HepG2 (cell line): ENCODE data around the gene KLHL3. TPM values are rescaled to one million over a fixed set of nuclear protein-coding genes. Genes with fewer than 3 reads are reported as not detected.
A peak's percentile ranks its signal among the peaks of the same experiment; 100 is the strongest.

Source experiments
- ATAC-seq: fragments of 200-7000 bp; cut with Tn5 transposase; 3 replicates; pipeline ENCODE4 v1.9.1; 2020; ENCODE audit warnings: mild to moderate bottlenecking, moderate library complexity
- BruUV-seq: library from RNA; stranded (reverse); fragments of 400-500 nt; replicated peaks from 2 replicates; lab custom pipeline; 2021; lab: Mats Ljungman, UMichigan
- CTCF ChIA-PET: fragments of 300-600 bp; formaldehyde crosslinking; extraction: SDS; loops from one replicate; lab custom pipeline; 2021; ENCODE audit warnings: low total read pairs, inconsistent platforms, low intra/inter-chr PET ratio; lab: Yijun Ruan, JAX
- POLR2A ChIA-PET: fragments of 350-600 bp; sonication (Branson Sonifier 250); formaldehyde crosslinking; loops from one replicate; lab custom pipeline; 2020; ENCODE audit warnings: antibody characterized with exemption, inconsistent platforms; lab: Yijun Ruan, JAX
- DNase-seq: peaks from one replicate; pipeline ENCODE4 v3.0.0-alpha.2; 2015; ENCODE audit warnings: low spot score
- FAIRE-seq: peaks from 3 replicates; lab custom pipeline; 2011; peaks lifted over from hg19 to GRCh38; lab: Jason Lieb, UNC
- H2AFZ ChIP-seq: one replicate; pipeline ENCODE4 v1.6.1; 2011; ENCODE audit warnings: low read length, inconsistent platforms
- H3K27ac ChIP-seq: fragments of 300-600 bp; 3 replicates; pipeline ENCODE4 v1.8.0; 2011; ENCODE audit warnings: mixed run types, mild to moderate bottlenecking, mixed read lengths, low read length, inconsistent platforms; ENCODE audit not compliant: insufficient read depth; ENCODE audit errors: extremely low read length
- H3K27me3 ChIP-seq, 2 experiments: fragments of 200-600 bp in 1 of 2; 2 replicates in 1 of 2; 3 replicates in 1 of 2; pipeline versions ENCODE4 v1.6.0 to v1.8.0; 2011; ENCODE audit warnings: low read length in 2 of 2, mild to moderate bottlenecking in 2 of 2, moderate library complexity in 2 of 2, inconsistent platforms in 1 of 2; ENCODE audit not compliant: insufficient read depth in 2 of 2, control insufficient read depth in 1 of 2
- H3K36me3 ChIP-seq, 2 experiments: fragments of 200-600 bp in 1 of 2; replicated peaks in 1 of 2; 2 replicates in 1 of 2; 3 replicates in 1 of 2; pipeline versions ENCODE4 v1.5.1 to v1.8.0; 2011; ENCODE audit warnings: low read length in 2 of 2, inconsistent platforms in 1 of 2; ENCODE audit not compliant: insufficient read depth in 2 of 2, control insufficient read depth in 1 of 2
- H3K4me1 ChIP-seq: 2 replicates; pipeline ENCODE4 v1.5.1; 2012; ENCODE audit warnings: low read length, inconsistent platforms; ENCODE audit not compliant: insufficient read depth
- H3K4me2 ChIP-seq: 2 replicates; pipeline ENCODE4 v1.6.0; 2011; ENCODE audit warnings: low read depth, low read length, inconsistent platforms
- H3K4me3 ChIP-seq, 3 experiments: fragments of 200-600 bp in 1 of 3; sonication (generic), shearing (Covaris generic) in 1 of 3; replicated peaks in 1 of 3; 2 replicates each; pipeline ENCODE4 v1.5.1; 2011 to 2016; ENCODE audit warnings: low read length in 3 of 3, inconsistent platforms in 2 of 3, low read depth in 2 of 3, mild to moderate bottlenecking in 2 of 3, control low read depth in 1 of 3, mixed read lengths in 1 of 3; ENCODE audit not compliant: insufficient read depth in 1 of 3
- H3K79me2 ChIP-seq: one replicate; pipeline ENCODE4 v1.6.1; 2011; ENCODE audit warnings: low read length, inconsistent platforms; ENCODE audit not compliant: insufficient read depth
- H3K9ac ChIP-seq: 2 replicates; pipeline ENCODE4 v1.6.0; 2011; ENCODE audit warnings: mild to moderate bottlenecking, low read depth, low read length, inconsistent platforms; ENCODE audit not compliant: insufficient read depth
- H3K9me3 ChIP-seq: 2 replicates; pipeline ENCODE4 v1.5.1; 2012; ENCODE audit warnings: mild to moderate bottlenecking, low read length
- H4K20me1 ChIP-seq: 2 replicates; pipeline ENCODE4 v1.6.0; 2011; ENCODE audit warnings: inconsistent platforms, mild to moderate bottlenecking, low read length, moderate library complexity; ENCODE audit not compliant: insufficient read depth
- EED ChIP-seq: sonication (generic); formaldehyde crosslinking; IDR thresholded peaks from 2 replicates; pipeline ENCODE4 v1.5.0; 2020; ENCODE audit warnings: mild to moderate bottlenecking, missing genetic modification reagents
- FLYWCH1 ChIP-seq: sonication (generic); formaldehyde crosslinking; IDR thresholded peaks from 2 replicates; pipeline ENCODE4 v1.8.1; 2023; ENCODE audit warnings: mild to moderate bottlenecking, missing genetic modification reagents
- HNRNPK ChIP-seq: fragments of 200-400 bp; formaldehyde crosslinking; IDR thresholded peaks from 2 replicates; pipeline ENCODE4 v1.6.1; 2018; ENCODE audit warnings: low read length, low read depth, moderate library complexity, mild to moderate bottlenecking; ENCODE audit not compliant: poor library complexity, severe bottlenecking
- MTF2 ChIP-seq: sonication (generic); formaldehyde crosslinking; IDR thresholded peaks from 2 replicates; pipeline ENCODE4 v1.5.0; 2020; ENCODE audit warnings: missing genetic modification reagents, borderline replicate concordance
- RXRA ChIP-seq: sonication (generic); formaldehyde crosslinking; IDR thresholded peaks from 2 replicates; pipeline ENCODE4 v1.5.1; 2020; ENCODE audit warnings: missing genetic modification reagents
- THAP9 ChIP-seq: sonication (generic); formaldehyde crosslinking; IDR thresholded peaks from 2 replicates; pipeline ENCODE4; 2020; ENCODE audit warnings: missing genetic modification reagents, mild to moderate bottlenecking, borderline replicate concordance
- TRIM24 ChIP-seq: sonication (generic); formaldehyde crosslinking; IDR thresholded peaks from 2 replicates; pipeline ENCODE4 v1.8.0; 2022; ENCODE audit warnings: mild to moderate bottlenecking, missing genetic modification reagents
- ZBTB25 ChIP-seq: IDR thresholded peaks from 2 replicates; pipeline ENCODE4 v1.6.1; 2018; ENCODE audit warnings: missing genetic modification reagents
- ZNF552 ChIP-seq: sonication (generic); formaldehyde crosslinking; IDR thresholded peaks from 2 replicates; pipeline ENCODE4 v1.9.0; 2022; ENCODE audit warnings: missing genetic modification reagents, mild to moderate bottlenecking, borderline replicate concordance
- WGBS: methylation state at CpG from one replicate; pipeline ENCODE4 v1.1.6; 2017; ENCODE audit warnings: low lambda C conversion rate; 5-methylcytosine and 5-hydroxymethylcytosine counted together
- in situ Hi-C: cut with HindIII; loops from 2 replicates; pipeline ENCODE4 v1.10.0; 2017; ENCODE audit warnings: low pct_unique_long_range_greater_than_20kb; ENCODE audit not compliant: extremely low pct_ligation_motif_present
- intact Hi-C: fragments of 100-400 bp; cut with micrococcal nuclease; formaldehyde crosslinking; loops from one replicate; pipeline ENCODE4 v1.10.0; 2022; ENCODE audit not compliant: unreplicated experiment
- polyA plus RNA-seq, 8 experiments: library from polyadenylated mRNA; depleted of rRNA in 3 of 8; stranded (reverse) in 7 of 8; unstranded in 1 of 8; fragments of >200 nt; fragmentation: Illumina TruSeq in 4 of 8; extraction: Trizol in 4 of 8; gene quantifications; 2 replicates each; pipeline versions ENCODE4 v1.2.1 to v1.2.3, GENCODE V29; 2011 to 2016; ENCODE audit warnings: low read depth in 4 of 8, missing spikeins in 1 of 8, mixed read lengths in 1 of 8; ENCODE audit not compliant: insufficient read depth in 1 of 8
- total RNA-seq, 5 experiments: library from RNA; depleted of rRNA; stranded (reverse); fragments of >200 nt; fragmentation: Illumina TruSeq; extraction: Trizol; gene quantifications; 2 replicates each; pipeline ENCODE4 v1.2.3, GENCODE V29; 2016; ENCODE audit warnings: low read depth in 1 of 5
- TF ChIP-seq, protein P1 (sequence below): sonication (generic); formaldehyde crosslinking; IDR thresholded peaks from 2 replicates; pipeline ENCODE4 v1.9.0; 2021; ENCODE audit warnings: missing genetic modification reagents, mild to moderate bottlenecking, borderline replicate concordance
- TF ChIP-seq, protein P2 (sequence below): sonication (generic); formaldehyde crosslinking; conservative IDR thresholded peaks from 2 replicates; pipeline ENCODE4 v1.8.1; 2023; ENCODE audit warnings: missing genetic modification reagents

The KLHL3 gene
- total and polyA plus RNA-seq, 2 of the 13 experiments (the other 11 are each of a cell fraction or from before 2014, with no cell fraction given): 0.02 to 0.08 TPM

DNA sequence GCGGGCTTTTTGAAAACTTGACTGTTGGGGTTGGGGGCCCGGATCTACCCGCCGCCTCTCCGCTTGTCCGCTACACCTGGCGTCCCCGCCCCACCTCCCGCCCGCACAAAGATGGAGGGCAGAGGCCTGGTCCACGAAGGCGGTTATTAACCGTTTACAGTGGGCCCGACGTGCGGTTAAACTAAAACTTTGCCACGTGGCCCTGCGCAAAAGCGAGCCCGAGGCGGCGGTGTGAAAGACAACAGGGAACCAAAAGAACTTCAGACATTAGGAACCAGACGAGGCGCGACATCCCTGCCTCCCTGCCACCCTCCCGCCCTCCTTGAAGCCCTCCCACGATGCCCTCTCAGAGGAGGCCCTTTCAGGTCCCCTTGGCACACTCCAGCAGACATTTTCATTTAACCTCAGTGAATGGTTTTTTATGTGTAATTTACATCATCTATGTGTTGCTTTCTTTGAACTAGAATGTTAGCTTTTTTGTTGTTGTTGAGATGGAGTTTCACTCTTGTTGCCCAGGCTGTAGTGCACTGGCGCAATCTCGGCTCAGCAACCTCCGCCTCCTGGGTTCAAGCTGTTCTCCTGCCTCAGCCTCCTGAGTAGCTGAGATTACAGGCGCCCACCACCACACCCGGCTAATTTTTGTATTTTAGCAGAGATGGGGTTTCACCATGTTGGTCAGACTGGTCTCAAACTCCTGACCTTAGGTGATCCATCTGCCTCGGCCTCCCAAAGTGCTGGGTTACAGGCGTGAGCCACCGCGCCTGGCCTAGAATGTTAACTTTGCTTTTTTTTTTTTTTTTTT lies 19.3 kb upstream of the KLHL3 start (continued):
- TF ChIP-seq, protein P1, sequence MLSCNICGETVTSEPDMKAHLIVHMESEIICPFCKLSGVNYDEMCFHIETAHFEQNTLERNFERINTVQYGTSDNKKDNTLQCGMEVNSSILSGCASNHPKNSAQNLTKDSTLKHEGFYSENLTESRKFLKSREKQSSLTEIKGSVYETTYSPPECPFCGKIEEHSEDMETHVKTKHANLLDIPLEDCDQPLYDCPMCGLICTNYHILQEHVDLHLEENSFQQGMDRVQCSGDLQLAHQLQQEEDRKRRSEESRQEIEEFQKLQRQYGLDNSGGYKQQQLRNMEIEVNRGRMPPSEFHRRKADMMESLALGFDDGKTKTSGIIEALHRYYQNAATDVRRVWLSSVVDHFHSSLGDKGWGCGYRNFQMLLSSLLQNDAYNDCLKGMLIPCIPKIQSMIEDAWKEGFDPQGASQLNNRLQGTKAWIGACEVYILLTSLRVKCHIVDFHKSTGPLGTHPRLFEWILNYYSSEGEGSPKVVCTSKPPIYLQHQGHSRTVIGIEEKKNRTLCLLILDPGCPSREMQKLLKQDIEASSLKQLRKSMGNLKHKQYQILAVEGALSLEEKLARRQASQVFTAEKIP: no peak
- TF ChIP-seq MTF2: no peak; the same call in 1 of the 2 replicates

GRCh38 chr5:137754188-137754960 lies 18.5 kb upstream of the KLHL3 start, which contains the start of gene HNRNPA0:
Gene HNRNPA0 (minus strand): TSS chr5:137754363. CDS start chr5:137754066, 297 bp downstream.
- H3K9ac ChIP-seq: peak within 1 kb of the TSS; percentile 99
- ChIA-PET CTCF (interaction anchor here (1.0 kb wide), 1 partner anchor 25 kb away, joined by 3 read pairs; no protein-coding TSS in a partner anchor), POLR2A (interaction anchor here (0.7 to 1.7 kb wide), 5 partner anchors 19 to 531 kb away, joined by 3 to 7 read pairs (median 3); partner anchors contain the start of gene FAM13B)
- WGBS: under 1% methylated on average over 40 of the region's 79 CpGs
- H3K27me3 ChIP-seq: peaks cover 1 to 8% of the 10 kb centered on the region in 2 experiments; a peak in 2 of 5 replicates
- DNase-seq: peak; percentile 92
- peaks cover 41% of the 10 kb centered on the region for H3K4me1 ChIP-seq
- BruUV-seq: no TSS peak
- peak; percentile 94 for ATAC-seq
- in situ Hi-C loops (no loop called here), intact Hi-C loops (loop anchor here (10.0 kb wide), 1 partner anchor 140 kb away; no protein-coding TSS in a partner anchor)
- H3K4me2 ChIP-seq: peak within 1 kb of the TSS; percentile 70
- H2AFZ ChIP-seq: peak within 1 kb of the TSS; percentile 69
- H3K27ac ChIP-seq: peak within 1 kb of the TSS; percentile 99
- peak; percentile 18 for FAIRE-seq
- H3K36me3 ChIP-seq: no peaks in the 10 kb centered on the region
- H3K79me2 ChIP-seq: peaks cover 38% of the 10 kb centered on the region
- no peaks in the 10 kb centered on the region for H3K9me3 ChIP-seq
- H3K4me3 ChIP-seq: peak within 1 kb of the TSS; percentile 89 to 100 (median 98)
- peaks cover 23% of the 10 kb centered on the region for H4K20me1 ChIP-seq
- no peak for TF ChIP-seq EED (CRISPR knock-in tag)
- TF ChIP-seq FLYWCH1 (CRISPR knock-in tag): no peak
- TF ChIP-seq ZNF552 (CRISPR knock-in tag): 0 out of 2 replicates have a peak, but pooled peaks have one; percentile 25
- TF ChIP-seq THAP9 (CRISPR knock-in tag): peak; percentile 89; the same call in 1 of the 2 replicates
- TF ChIP-seq HNRNPK: peak; percentile 96
- no peak for TF ChIP-seq TRIM24
- no peak; the same call in 1 of the 2 replicates for TF ChIP-seq ZBTB25 (CRISPR knock-in tag)
- peak; percentile 39 for TF ChIP-seq RXRA (CRISPR knock-in tag)
- TF ChIP-seq, protein P2, sequence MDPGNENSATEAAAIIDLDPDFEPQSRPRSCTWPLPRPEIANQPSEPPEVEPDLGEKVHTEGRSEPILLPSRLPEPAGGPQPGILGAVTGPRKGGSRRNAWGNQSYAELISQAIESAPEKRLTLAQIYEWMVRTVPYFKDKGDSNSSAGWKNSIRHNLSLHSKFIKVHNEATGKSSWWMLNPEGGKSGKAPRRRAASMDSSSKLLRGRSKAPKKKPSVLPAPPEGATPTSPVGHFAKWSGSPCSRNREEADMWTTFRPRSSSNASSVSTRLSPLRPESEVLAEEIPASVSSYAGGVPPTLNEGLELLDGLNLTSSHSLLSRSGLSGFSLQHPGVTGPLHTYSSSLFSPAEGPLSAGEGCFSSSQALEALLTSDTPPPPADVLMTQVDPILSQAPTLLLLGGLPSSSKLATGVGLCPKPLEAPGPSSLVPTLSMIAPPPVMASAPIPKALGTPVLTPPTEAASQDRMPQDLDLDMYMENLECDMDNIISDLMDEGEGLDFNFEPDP (CRISPR knock-in tag): 0 out of 2 replicates have a peak, but pooled peaks have one; percentile 52
